AG04450 (cell line): ENCODE results near the gene HBQ1. TPM values are rescaled to one million over a fixed set of nuclear protein-coding genes. Genes with fewer than 3 reads are reported as not detected.

Experiments used
- CTCF ChIA-PET: fragments of 300-600, 350-600 bp; formaldehyde crosslinking; extraction: SDS; loops from one replicate; lab custom pipeline; 2022; ENCODE audit warnings: antibody characterized with exemption, inconsistent platforms; lab: Charles Lee
- POLR2A ChIA-PET: fragments of 350-600 bp; formaldehyde crosslinking; extraction: SDS; loops from one replicate; lab custom pipeline; 2021; ENCODE audit warnings: antibody characterized with exemption, inconsistent platforms; lab: Yijun Ruan, JAX
- DNase-seq: peaks from one replicate; pipeline ENCODE4 v3.0.0-alpha.2; 2011; ENCODE audit warnings: low read depth, low spot score
- H3K27ac ChIP-seq: one replicate; pipeline ENCODE4 v1.5.1; 2012; ENCODE audit warnings: low read depth, low read length, control low read depth
- H3K27me3 ChIP-seq: one replicate; pipeline ENCODE4 v1.6.0; 2012; ENCODE audit warnings: low read length; ENCODE audit not compliant: control insufficient read depth, insufficient read depth
- H3K4me3 ChIP-seq: 2 replicates; pipeline ENCODE4 v1.5.1; 2011; ENCODE audit warnings: mild to moderate bottlenecking, low read depth, low read length, control low read depth
- H3K9me3 ChIP-seq: 2 replicates; pipeline ENCODE4 v1.5.1; 2012; ENCODE audit warnings: low read length; ENCODE audit not compliant: control insufficient read depth, insufficient read depth
- polyA plus RNA-seq: library from polyadenylated mRNA; depleted of rRNA; stranded (reverse); fragments of >200 nt; gene quantifications from 2 replicates; pipeline ENCODE4 v1.2.3, GENCODE V29; 2011
- TF ChIP-seq, protein P1 (sequence below): IDR thresholded peaks from 2 replicates; pipeline ENCODE4 v1.5.1; 2011; ENCODE audit warnings: low read depth, low read length, control low read depth, inconsistent platforms

The HBQ1 gene
- polyA plus RNA-seq, 1 experiment = not detected

DNA sequence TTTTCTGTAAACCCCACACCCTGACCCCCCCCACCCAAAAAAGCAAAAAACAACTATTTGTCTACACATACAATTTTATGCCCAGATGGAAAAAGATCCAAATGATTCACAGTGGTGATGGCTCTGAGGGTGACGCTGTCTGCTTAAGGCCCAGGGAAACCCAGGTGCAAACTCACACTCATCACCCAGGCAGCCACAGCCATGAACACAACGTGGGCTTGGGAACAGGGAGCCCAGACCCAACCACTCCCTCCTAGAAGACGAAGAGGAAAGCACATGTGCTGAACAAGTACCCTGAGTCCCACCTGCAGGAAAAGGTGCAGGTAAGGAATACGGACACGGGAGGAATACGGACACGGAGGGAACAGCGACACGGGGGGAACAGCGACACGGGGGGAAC lies 5.4 kb downstream of the HBQ1 start:
- ChIA-PET CTCF (no interaction called here), POLR2A (interaction anchor here (0.6 kb wide), 1 partner anchor 412 kb away, joined by 5 read pairs; no protein-coding TSS in a partner anchor)
- Histone ChIP-seq H3K9me3 (peaks cover 4% of the 10 kb centered on the region; the same call in 1 of the 2 replicates), H3K27me3 (no peaks in the 10 kb centered on the region), H3K27ac (no peak overlapping the region), H3K4me3 (no peak overlapping the region)
- no peak for DNase-seq
- TF ChIP-seq, protein P1, sequence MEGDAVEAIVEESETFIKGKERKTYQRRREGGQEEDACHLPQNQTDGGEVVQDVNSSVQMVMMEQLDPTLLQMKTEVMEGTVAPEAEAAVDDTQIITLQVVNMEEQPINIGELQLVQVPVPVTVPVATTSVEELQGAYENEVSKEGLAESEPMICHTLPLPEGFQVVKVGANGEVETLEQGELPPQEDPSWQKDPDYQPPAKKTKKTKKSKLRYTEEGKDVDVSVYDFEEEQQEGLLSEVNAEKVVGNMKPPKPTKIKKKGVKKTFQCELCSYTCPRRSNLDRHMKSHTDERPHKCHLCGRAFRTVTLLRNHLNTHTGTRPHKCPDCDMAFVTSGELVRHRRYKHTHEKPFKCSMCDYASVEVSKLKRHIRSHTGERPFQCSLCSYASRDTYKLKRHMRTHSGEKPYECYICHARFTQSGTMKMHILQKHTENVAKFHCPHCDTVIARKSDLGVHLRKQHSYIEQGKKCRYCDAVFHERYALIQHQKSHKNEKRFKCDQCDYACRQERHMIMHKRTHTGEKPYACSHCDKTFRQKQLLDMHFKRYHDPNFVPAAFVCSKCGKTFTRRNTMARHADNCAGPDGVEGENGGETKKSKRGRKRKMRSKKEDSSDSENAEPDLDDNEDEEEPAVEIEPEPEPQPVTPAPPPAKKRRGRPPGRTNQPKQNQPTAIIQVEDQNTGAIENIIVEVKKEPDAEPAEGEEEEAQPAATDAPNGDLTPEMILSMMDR = no peak

DNA sequence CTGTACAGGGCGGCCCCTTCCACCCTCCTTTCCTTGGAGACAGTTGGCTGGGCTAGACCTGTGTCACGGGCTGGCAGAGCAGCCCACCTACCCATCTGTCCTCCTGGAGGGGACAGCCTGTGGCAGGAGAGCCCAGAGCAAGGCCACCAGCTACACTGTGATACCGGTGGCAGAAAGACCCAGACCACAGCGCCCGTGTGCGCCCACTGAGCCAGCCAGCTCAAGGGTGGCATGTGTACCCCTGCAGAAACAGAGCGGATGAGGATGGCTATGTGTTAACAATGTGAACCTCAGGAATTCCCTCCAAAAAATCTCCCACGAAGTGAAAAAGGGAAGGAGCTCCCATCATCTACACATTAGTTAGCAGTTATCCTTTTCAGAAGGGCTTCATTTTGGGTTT lies 7.1 kb downstream of the HBQ1 start:
- TF ChIP-seq, protein P1 = no peak
- Histone ChIP-seq H3K27ac (no peak overlapping the region), H3K27me3 (no peaks in the 10 kb centered on the region), H3K4me3 (no peak overlapping the region), H3K9me3 (peaks cover 4% of the 10 kb centered on the region; the same call in 1 of the 2 replicates)
- ChIA-PET POLR2A (no interaction called here), CTCF (interaction anchor here (1.1 kb wide), 1 partner anchor 80 kb away, joined by 3 read pairs; no protein-coding TSS in a partner anchor)
- DNase-seq = no peak

DNA sequence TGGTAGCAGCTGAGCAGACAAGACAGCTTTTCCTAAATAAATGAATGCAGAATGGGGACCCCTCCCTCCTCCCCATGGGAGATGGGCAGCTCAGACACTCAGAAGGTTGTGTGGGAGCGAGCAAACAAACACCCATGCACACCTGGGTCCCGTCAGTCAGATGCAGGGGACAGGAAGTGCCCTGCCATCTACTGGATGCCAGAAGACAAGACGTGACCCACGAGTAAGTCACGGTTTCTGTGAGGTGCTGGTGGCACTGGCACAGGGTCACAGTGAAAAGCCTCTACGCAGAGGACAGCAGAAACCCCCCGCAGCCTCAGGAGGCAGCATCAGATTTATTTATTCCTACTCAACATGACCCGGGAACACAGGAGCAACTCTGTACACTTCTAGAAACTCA lies 8.4 kb downstream of the HBQ1 start:
- CTCF ChIA-PET = interaction anchor here (1.1 kb wide), 1 partner anchor 82 kb away, joined by 3 read pairs; no protein-coding TSS in a partner anchor
- Histone ChIP-seq H3K27me3 (no peaks in the 10 kb centered on the region), H3K9me3 (peaks cover 4% of the 10 kb centered on the region; the same call in 1 of the 2 replicates), H3K27ac (no peak overlapping the region), H3K4me3 (no peak overlapping the region)
- POLR2A ChIA-PET = no interaction called here
- TF ChIP-seq, protein P1 = no peak
- DNase-seq = no peak

DNA sequence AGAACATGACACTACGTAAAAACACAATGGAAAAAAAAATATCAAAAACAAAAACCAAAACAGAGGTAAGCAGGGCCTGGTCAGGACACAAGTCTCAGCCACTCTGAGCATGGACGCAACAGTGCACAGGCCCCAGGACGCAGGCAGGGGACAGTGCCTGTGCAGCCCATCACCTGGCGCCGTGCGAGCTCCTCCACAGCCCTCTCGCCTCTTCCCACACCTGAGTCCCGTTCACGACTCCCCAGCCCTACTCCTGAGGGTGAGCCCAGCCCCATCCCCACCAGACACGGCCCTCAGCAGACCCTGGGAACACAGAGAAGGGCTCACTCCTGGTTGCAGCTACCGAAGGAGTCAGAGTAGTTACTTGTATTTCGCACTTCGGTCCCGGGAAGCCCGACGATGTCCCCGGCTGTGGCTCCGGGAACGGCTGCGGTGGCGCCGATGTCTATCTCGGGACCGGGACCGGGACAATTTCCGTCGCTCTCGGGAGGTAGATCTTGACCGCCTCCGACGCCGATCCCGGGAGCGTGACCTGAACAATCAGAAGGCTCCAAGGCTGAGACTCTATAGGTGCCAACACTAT lies 9.4 kb downstream of the HBQ1 start:
- H3K9me3 ChIP-seq = peaks cover 4% of the 10 kb centered on the region; the same call in 1 of the 2 replicates
- H3K27me3 ChIP-seq = no peaks in the 10 kb centered on the region
- ChIA-PET CTCF (no interaction called here), POLR2A (no interaction called here)
- no peak for DNase-seq
- no peak overlapping the region for H3K27ac ChIP-seq
- H3K4me3 ChIP-seq = no peak overlapping the region
- TF ChIP-seq, protein P1 = no peak

DNA sequence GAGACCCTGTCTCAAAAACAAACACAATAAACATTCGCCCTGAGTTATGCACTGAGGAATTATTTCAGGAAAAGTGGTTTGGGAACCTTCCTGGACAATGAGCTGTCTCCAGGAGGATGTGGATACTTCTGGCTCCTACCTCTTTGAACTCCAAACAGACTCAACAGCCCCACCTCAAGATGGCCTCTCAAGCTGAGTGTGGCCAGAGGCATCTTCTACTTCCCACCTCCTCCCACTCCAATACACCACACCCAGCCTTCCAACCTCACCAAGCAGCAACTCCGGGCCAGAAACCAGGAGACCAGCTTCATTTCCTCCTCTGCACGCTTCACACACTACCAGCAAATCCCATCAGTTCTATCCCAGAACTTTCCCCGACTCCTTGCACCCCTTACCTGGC lies 11.6 kb downstream of the HBQ1 start:
- DNase-seq = no peak

More for the DNA sequence above, 11.6 kb downstream of the HBQ1 start:
- no peaks in the 10 kb centered on the region for H3K27me3 ChIP-seq
- H3K9me3 ChIP-seq = peaks cover 4% of the 10 kb centered on the region; the same call in 1 of the 2 replicates
- ChIA-PET POLR2A (no interaction called here), CTCF (interaction anchor here (2.2 kb wide), 1 partner anchor 10 kb away, joined by 13 read pairs; no protein-coding TSS in a partner anchor)
- H3K4me3 ChIP-seq = no peak overlapping the region
- TF ChIP-seq, protein P1 = no peak
- no peak overlapping the region for H3K27ac ChIP-seq
